HEK293 (cell line): ENCODE results near the gene SPPL2C.

Experiments used
- CTCF ChIA-PET: fragments of 350-600 bp; formaldehyde crosslinking; extraction: SDS; loops from one replicate; lab custom pipeline; 2021; ENCODE audit warnings: antibody characterized with exemption; lab: Yijun Ruan, JAX
- POLR2A ChIA-PET: fragments of 300-600 bp; formaldehyde crosslinking; extraction: SDS; loops from one replicate; lab custom pipeline; 2020; ENCODE audit warnings: antibody characterized with exemption, inconsistent platforms; lab: Yijun Ruan, JAX
- H3K27ac ChIP-seq: fragments of 200-500 bp; sonication (Bioruptor generic); 2 replicates; pipeline ENCODE4 v1.5.1; 2014; ENCODE audit warnings: low read depth, low read length, control low read depth, inconsistent platforms; ENCODE audit errors: extremely low read depth
- H3K36me3 ChIP-seq, 2 experiments: fragments of 200-500 bp in 1 of 2; sonication (Bioruptor generic) in 1 of 2; 1 replicate in 1 of 2; 2 replicates in 1 of 2; pipeline ENCODE4 v1.5.1; 2014 to 2017; ENCODE audit warnings: inconsistent platforms in 2 of 2, low read length in 2 of 2; ENCODE audit not compliant: control insufficient read depth in 2 of 2, insufficient read depth in 1 of 2
- H3K4me1 ChIP-seq: fragments of 200-500 bp; sonication (Bioruptor generic); 2 replicates; pipeline ENCODE4 v1.5.1; 2014; ENCODE audit warnings: mild to moderate bottlenecking, low read length, inconsistent platforms; ENCODE audit not compliant: control insufficient read depth, insufficient read depth
- H3K4me3 ChIP-seq: 2 replicates; pipeline ENCODE4 v1.5.1; 2011; ENCODE audit warnings: low read depth, mild to moderate bottlenecking, control low read depth, low read length, moderate library complexity
- H3K9me3 ChIP-seq: fragments of 200-500 bp; sonication (Bioruptor generic); 2 replicates; pipeline ENCODE4 v1.5.1; 2014; ENCODE audit warnings: low read depth, low read length, inconsistent platforms; ENCODE audit not compliant: control insufficient read depth, insufficient read depth
- BCL11B ChIP-seq: fragments of 450-650 bp; formaldehyde crosslinking; IDR thresholded peaks from 2 replicates; pipeline ENCODE4 v1.5.1; 2016; ENCODE audit warnings: low read depth, missing biosample characterization, missing genetic modification characterization
- SCRT2 ChIP-seq: fragments of 450-650 bp; formaldehyde crosslinking; IDR thresholded peaks from 2 replicates; pipeline ENCODE4 v1.5.1; 2016; ENCODE audit warnings: missing biosample characterization, missing genetic modification characterization
- SP2 ChIP-seq: fragments of 450-650 bp; formaldehyde crosslinking; IDR thresholded peaks from 2 replicates; pipeline ENCODE4 v1.5.1; 2016; ENCODE audit warnings: missing biosample characterization, missing genetic modification characterization
- TCF7L2 ChIP-seq: IDR thresholded peaks from 2 replicates; pipeline ENCODE4 v1.6.1; 2011; ENCODE audit warnings: low read depth, mild to moderate bottlenecking, inconsistent platforms, low read length, moderate library complexity, borderline replicate concordance
- ZBTB7A ChIP-seq: fragments of 450-650 bp; formaldehyde crosslinking; IDR thresholded peaks from 2 replicates; pipeline ENCODE4 v1.5.1; 2016; ENCODE audit warnings: low read depth, missing biosample characterization, missing genetic modification characterization
- ZBTB8A ChIP-seq: fragments of 450-650 bp; formaldehyde crosslinking; IDR thresholded peaks from 2 replicates; pipeline ENCODE4 v1.5.1; 2016; ENCODE audit warnings: missing biosample characterization, missing genetic modification characterization
- ZNF16 ChIP-seq: fragments of 450-650 bp; formaldehyde crosslinking; IDR thresholded peaks from 2 replicates; pipeline ENCODE4 v1.5.1; 2016; ENCODE audit warnings: low read depth, missing biosample characterization, missing genetic modification characterization
- ZNF202 ChIP-seq: fragments of 450-650 bp; formaldehyde crosslinking; IDR thresholded peaks from 2 replicates; pipeline ENCODE4 v1.5.1; 2016; ENCODE audit warnings: missing biosample characterization, missing genetic modification characterization, borderline replicate concordance
- ZNF394 ChIP-seq: fragments of 450-650 bp; formaldehyde crosslinking; IDR thresholded peaks from 2 replicates; pipeline ENCODE4 v1.5.1; 2016; ENCODE audit warnings: missing biosample characterization, missing genetic modification characterization, mild to moderate bottlenecking, moderate library complexity, borderline replicate concordance
- ZNF530 ChIP-seq: fragments of 450-650 bp; formaldehyde crosslinking; IDR thresholded peaks from 2 replicates; pipeline ENCODE4 v1.5.1; 2016; ENCODE audit warnings: low read depth, missing biosample characterization, missing genetic modification characterization
- ZNF548 ChIP-seq: fragments of 450-650 bp; formaldehyde crosslinking; IDR thresholded peaks from 2 replicates; pipeline ENCODE4 v1.5.1; 2016; ENCODE audit warnings: missing biosample characterization, missing genetic modification characterization
- ZNF558 ChIP-seq: fragments of 450-650 bp; formaldehyde crosslinking; IDR thresholded peaks from 2 replicates; pipeline ENCODE4 v1.5.1; 2016; ENCODE audit warnings: missing biosample characterization, missing genetic modification characterization
- ZNF600 ChIP-seq: fragments of 450-650 bp; formaldehyde crosslinking; IDR thresholded peaks from 2 replicates; pipeline ENCODE4 v1.5.1; 2016; ENCODE audit warnings: missing biosample characterization, missing genetic modification characterization
- ZNF629 ChIP-seq: fragments of 450-650 bp; formaldehyde crosslinking; IDR thresholded peaks from 2 replicates; pipeline ENCODE4 v1.5.1; 2017; ENCODE audit warnings: missing biosample characterization, missing genetic modification characterization
- ZNF701 ChIP-seq: fragments of 450-650 bp; formaldehyde crosslinking; IDR thresholded peaks from 2 replicates; pipeline ENCODE4 v1.5.1; 2016; ENCODE audit warnings: missing biosample characterization, missing genetic modification characterization
- TF ChIP-seq, protein P1 (sequence below): fragments of 450-650 bp; formaldehyde crosslinking; IDR thresholded peaks from 2 replicates; pipeline ENCODE4 v1.5.1; 2017; ENCODE audit warnings: missing biosample characterization, missing genetic modification characterization
- TF ChIP-seq, protein P2 (sequence below): fragments of 450-650 bp; formaldehyde crosslinking; IDR thresholded peaks from 2 replicates; pipeline ENCODE4 v1.5.1; 2017; ENCODE audit warnings: missing biosample characterization, missing genetic modification characterization
- TF ChIP-seq, protein P3 (sequence below): fragments of 450-650 bp; formaldehyde crosslinking; IDR thresholded peaks from 2 replicates; pipeline ENCODE4 v1.5.1; 2016; ENCODE audit warnings: missing biosample characterization, missing genetic modification characterization
- TF ChIP-seq, protein P4 (sequence below): fragments of 450-650 bp; formaldehyde crosslinking; IDR thresholded peaks from 2 replicates; pipeline ENCODE4 v1.5.1; 2016; ENCODE audit warnings: missing biosample characterization, missing genetic modification characterization

SPPL2C gene

GRCh38 chr17:45823598-45823997 is 21.1 kb upstream of the SPPL2C start:
- Histone ChIP-seq H3K4me3 (no peak overlapping the region), H3K9me3 (no peaks in the 10 kb centered on the region), H3K27ac (no peak overlapping the region), H3K36me3 (no peaks in the 10 kb centered on the region), H3K4me1 (no peaks in the 10 kb centered on the region)
- POLR2A ChIA-PET, result no interaction called here
- TF ChIP-seq ZNF600 (no peak), ZNF548 (tag by site-specific recombination) (no peak)
- CTCF ChIA-PET, result interaction anchor here (0.7 to 1.1 kb wide), 2 partner anchors 9 to 613 kb away, joined by 3 to 4 read pairs; no protein-coding TSS in a partner anchor

DNA sequence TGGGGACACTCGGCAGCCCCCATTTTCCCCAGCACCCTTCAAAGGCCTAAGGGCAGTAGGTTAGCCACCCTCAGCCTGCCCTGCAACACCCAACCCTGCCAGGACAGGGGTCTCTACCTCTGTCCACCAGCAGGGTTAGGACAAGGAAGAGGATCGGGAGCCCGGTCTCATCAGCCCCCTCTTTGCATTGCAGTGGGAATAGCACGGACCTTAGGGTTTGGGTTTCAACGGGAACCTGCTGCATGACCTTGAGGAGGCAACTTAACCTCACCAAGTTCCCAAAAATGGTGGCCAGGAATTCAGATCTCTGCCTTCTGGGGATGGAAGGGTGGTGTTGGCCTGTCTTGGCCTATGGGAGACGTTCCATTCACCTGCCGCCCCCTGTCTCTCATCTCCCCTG is 20.2 kb upstream of the SPPL2C start:
- Histone ChIP-seq H3K4me1 (no peaks in the 10 kb centered on the region), H3K9me3 (no peaks in the 10 kb centered on the region), H3K36me3 (no peaks in the 10 kb centered on the region), H3K27ac (no peak overlapping the region), H3K4me3 (no peak overlapping the region)
- POLR2A ChIA-PET, result no interaction called here
- CTCF ChIA-PET, result interaction anchor here (1.2 kb wide), 1 partner anchor 176 kb away, joined by 5 read pairs; no protein-coding TSS in a partner anchor
- TF ChIP-seq SP2 (tag by site-specific recombination) (no peak), ZNF394 (tag by site-specific recombination) (no peak), ZNF16 (no peak), BCL11B (tag by site-specific recombination) (no peak), ZNF530 (no peak), ZBTB7A (tag by site-specific recombination) (no peak), TCF7L2 (no peak), ZNF629 (tag by site-specific recombination) (no peak), ZNF558 (tag by site-specific recombination) (no peak), ZNF202 (tag by site-specific recombination) (no peak), ZBTB8A (tag by site-specific recombination) (no peak), ZNF701 (no peak)
- TF ChIP-seq, protein P1, sequence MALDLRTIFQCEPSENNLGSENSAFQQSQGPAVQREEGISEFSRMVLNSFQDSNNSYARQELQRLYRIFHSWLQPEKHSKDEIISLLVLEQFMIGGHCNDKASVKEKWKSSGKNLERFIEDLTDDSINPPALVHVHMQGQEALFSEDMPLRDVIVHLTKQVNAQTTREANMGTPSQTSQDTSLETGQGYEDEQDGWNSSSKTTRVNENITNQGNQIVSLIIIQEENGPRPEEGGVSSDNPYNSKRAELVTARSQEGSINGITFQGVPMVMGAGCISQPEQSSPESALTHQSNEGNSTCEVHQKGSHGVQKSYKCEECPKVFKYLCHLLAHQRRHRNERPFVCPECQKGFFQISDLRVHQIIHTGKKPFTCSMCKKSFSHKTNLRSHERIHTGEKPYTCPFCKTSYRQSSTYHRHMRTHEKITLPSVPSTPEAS, result no peak
- TF ChIP-seq, protein P2, sequence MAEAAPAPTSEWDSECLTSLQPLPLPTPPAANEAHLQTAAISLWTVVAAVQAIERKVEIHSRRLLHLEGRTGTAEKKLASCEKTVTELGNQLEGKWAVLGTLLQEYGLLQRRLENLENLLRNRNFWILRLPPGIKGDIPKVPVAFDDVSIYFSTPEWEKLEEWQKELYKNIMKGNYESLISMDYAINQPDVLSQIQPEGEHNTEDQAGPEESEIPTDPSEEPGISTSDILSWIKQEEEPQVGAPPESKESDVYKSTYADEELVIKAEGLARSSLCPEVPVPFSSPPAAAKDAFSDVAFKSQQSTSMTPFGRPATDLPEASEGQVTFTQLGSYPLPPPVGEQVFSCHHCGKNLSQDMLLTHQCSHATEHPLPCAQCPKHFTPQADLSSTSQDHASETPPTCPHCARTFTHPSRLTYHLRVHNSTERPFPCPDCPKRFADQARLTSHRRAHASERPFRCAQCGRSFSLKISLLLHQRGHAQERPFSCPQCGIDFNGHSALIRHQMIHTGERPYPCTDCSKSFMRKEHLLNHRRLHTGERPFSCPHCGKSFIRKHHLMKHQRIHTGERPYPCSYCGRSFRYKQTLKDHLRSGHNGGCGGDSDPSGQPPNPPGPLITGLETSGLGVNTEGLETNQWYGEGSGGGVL (tag by site-specific recombination), result no peak
- TF ChIP-seq, protein P3, sequence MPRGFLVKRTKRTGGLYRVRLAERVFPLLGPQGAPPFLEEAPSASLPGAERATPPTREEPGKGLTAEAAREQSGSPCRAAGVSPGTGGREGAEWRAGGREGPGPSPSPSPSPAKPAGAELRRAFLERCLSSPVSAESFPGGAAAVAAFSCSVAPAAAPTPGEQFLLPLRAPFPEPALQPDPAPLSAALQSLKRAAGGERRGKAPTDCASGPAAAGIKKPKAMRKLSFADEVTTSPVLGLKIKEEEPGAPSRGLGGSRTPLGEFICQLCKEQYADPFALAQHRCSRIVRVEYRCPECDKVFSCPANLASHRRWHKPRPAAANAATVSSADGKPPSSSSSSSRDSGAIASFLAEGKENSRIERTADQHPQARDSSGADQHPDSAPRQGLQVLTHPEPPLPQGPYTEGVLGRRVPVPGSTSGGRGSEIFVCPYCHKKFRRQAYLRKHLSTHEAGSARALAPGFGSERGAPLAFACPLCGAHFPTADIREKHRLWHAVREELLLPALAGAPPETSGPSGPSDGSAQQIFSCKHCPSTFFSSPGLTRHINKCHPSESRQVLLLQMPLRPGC (tag by site-specific recombination), result no peak
- TF ChIP-seq, all 188 proteins: peak for 0

DNA sequence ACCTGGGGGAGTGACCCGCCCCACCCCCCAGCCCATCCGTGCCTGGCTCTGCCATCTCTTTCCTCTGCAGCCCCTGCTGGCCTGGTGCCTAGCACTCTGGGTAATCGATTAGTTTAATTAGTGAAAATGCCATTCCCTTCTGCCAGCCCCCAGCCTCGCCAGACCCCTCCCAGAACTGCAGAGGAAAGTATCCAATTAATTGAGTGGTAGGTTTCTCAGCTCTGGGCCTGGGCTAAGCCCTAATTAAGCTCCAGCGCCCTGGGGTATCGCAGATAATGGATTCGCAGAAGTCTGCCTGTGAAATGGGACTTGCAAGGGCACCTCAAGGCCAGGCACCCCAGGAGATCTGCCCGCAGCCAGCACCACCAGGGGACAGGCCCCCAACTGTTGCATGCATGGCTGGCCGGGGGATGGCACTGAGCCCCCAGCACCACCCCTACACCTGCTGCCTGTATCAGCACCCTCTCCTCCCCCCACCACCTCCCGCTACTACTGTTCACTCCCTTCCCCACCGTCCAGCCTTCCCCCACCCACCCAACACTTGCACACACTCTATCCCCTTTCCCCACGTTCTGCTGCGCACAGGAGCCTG is 19.7 kb upstream of the SPPL2C start:
- CTCF ChIA-PET, result interaction anchor here (1.2 kb wide), 1 partner anchor 176 kb away, joined by 5 read pairs; no protein-coding TSS in a partner anchor

More for the DNA sequence above, 19.7 kb upstream of the SPPL2C start:
- H3K4me1 ChIP-seq, result no peaks in the 10 kb centered on the region
- TF ChIP-seq SCRT2 (tag by site-specific recombination), result peak; percentile 82
- TF ChIP-seq, protein P4, sequence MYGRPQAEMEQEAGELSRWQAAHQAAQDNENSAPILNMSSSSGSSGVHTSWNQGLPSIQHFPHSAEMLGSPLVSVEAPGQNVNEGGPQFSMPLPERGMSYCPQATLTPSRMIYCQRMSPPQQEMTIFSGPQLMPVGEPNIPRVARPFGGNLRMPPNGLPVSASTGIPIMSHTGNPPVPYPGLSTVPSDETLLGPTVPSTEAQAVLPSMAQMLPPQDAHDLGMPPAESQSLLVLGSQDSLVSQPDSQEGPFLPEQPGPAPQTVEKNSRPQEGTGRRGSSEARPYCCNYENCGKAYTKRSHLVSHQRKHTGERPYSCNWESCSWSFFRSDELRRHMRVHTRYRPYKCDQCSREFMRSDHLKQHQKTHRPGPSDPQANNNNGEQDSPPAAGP (tag by site-specific recombination), result no peak
- H3K4me3 ChIP-seq, result no peak overlapping the region
- no peak overlapping the region for H3K27ac ChIP-seq
- H3K9me3 ChIP-seq, result no peaks in the 10 kb centered on the region
- POLR2A ChIA-PET, result no interaction called here
- H3K36me3 ChIP-seq, result no peaks in the 10 kb centered on the region
